HG03354 (cell line): ENCODE results near the gene SDF2L1.
"Not testable (repeated sequence)": the region's sequence is repeated elsewhere in the genome, so short reads cannot be mapped to it uniquely, and the experiment has no call there.

Experiments
- ATAC-seq: cut with Tn5 transposase; IDR thresholded peaks from one replicate; pipeline ENCODE4 v1.9.1; 2021; ENCODE audit warnings: mild to moderate bottlenecking; ENCODE audit not compliant: unreplicated experiment, poor library complexity, severe bottlenecking

Gene SDF2L1

GRCh38 chr22:21682385-21683175 is 40.5 kb downstream of the SDF2L1 start:
- no peak for ATAC-seq

GRCh38 chr22:21683401-21683811 is 41.3 kb downstream of the SDF2L1 start:
- no peak for ATAC-seq

GRCh38 chr22:21684492-21685163 is 42.5 kb downstream of the SDF2L1 start:
- no peak for ATAC-seq

- no peak for ATAC-seq
Observed at GRCh38 chr22:21685164-21685513, 43.0 kb downstream of the SDF2L1 start.

- no peak for ATAC-seq
Observed at GRCh38 chr22:21686193-21686608, 44.1 kb downstream of the SDF2L1 start.

- no peak for ATAC-seq
Observed at GRCh38 chr22:21686634-21687393, 44.7 kb downstream of the SDF2L1 start.

- no peak for ATAC-seq
Observed at GRCh38 chr22:21687685-21688259, 45.7 kb downstream of the SDF2L1 start.

- no peak for ATAC-seq
Observed at GRCh38 chr22:21688341-21688705, 46.2 kb downstream of the SDF2L1 start.

GRCh38 chr22:21688706-21689381 is 46.7 kb downstream of the SDF2L1 start:
- ATAC-seq = no peak

- no peak for ATAC-seq
Observed at GRCh38 chr22:21690401-21690801, 48.3 kb downstream of the SDF2L1 start.

GRCh38 chr22:21691816-21692215 is 49.7 kb downstream of the SDF2L1 start:
- no peak for ATAC-seq

GRCh38 chr22:21692856-21693255 is 50.8 kb downstream of the SDF2L1 start:
- ATAC-seq = not testable (repeated sequence)

- no peak for ATAC-seq
Observed at GRCh38 chr22:21693333-21693998, 51.4 kb downstream of the SDF2L1 start.
